ENCODE measurements around the gene MDH1B.

DNA sequence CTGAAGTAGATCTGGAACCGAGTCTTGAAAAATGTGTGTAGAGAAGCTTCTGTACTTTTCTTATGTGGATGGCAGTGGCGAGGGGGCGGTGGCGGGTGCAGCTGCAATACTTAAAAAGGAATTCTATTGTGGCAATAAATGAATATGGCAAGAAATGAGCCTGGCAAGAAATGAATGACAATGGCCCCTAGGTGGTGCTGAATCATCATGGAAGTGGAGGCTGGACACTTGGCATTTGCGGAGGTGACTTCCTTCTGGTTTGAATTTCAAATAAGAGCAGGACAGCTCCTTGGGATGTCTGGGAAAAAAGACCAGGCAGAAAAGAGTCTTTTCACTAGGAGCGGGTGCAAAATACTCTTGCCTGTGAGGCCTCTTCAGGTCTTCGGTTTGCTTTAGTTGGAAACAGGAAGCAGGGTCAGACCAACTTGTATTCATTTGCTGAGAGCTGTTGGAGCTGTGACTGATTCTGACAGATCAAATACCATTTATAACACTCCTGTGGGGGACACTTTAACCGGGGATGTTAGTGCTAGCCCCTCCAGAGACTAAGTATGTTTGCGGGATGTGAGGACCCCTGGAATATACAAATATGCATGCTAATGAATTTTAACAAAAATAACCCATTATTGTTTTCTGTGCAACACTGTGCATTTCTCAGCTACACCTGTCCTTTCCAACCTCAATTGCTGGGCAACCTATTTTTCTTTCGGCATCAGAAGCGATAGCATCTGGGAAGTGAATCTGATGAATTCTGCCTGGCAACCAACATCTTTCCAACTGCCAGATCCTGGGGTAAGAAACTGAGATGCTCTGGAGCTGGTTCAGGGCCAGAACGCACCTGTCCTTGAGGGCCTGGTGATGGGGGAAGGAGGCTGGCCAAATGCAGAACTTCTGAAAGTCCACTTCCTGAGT lies 35.6 kb upstream of the MDH1B start:
- TF ChIP-seq, protein P1, sequence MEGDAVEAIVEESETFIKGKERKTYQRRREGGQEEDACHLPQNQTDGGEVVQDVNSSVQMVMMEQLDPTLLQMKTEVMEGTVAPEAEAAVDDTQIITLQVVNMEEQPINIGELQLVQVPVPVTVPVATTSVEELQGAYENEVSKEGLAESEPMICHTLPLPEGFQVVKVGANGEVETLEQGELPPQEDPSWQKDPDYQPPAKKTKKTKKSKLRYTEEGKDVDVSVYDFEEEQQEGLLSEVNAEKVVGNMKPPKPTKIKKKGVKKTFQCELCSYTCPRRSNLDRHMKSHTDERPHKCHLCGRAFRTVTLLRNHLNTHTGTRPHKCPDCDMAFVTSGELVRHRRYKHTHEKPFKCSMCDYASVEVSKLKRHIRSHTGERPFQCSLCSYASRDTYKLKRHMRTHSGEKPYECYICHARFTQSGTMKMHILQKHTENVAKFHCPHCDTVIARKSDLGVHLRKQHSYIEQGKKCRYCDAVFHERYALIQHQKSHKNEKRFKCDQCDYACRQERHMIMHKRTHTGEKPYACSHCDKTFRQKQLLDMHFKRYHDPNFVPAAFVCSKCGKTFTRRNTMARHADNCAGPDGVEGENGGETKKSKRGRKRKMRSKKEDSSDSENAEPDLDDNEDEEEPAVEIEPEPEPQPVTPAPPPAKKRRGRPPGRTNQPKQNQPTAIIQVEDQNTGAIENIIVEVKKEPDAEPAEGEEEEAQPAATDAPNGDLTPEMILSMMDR (IDR thresholded peaks at IDR 0.05), result peak; percentile 84
- no peak for TF ChIP-seq POLR2AphosphoS5 (IDR thresholded peaks at IDR 0.05; ENCODE audit: low read depth, low read length)
